ENCODE measurements around the gene HEY2. TPM values are rescaled to one million over a fixed set of nuclear protein-coding genes. Genes with fewer than 3 reads are reported as not detected.

HEY2 gene
- total and polyA plus RNA-seq, 10 of the 15 experiments (the other 5 are each of a cell fraction or from before 2014, with no cell fraction given) = 0.01 to 0.32 (median 0.08) TPM; not detected in 4

DNA sequence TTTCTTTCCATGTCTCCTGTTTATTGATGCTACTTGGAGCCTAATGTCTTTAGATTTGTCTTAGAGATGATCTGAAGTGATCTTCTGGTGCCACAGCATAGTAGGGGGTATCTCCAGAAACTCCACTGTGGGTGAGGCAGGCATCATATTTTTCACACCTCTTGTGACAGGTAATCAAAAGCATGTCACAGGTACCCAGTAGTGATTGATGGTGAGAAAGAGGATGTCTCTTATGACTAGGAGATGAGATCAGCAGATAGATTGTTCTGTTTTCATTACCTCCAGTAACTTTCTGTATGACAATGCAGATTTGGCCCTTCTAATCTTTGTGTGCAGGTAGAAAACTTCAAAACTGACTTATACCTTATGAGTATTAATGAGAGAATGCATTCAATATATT, 54.8 kb downstream of the HEY2 start (continued):
- TF ChIP-seq NFIC (IDR thresholded peaks at IDR 0.05; ENCODE audit: low read depth, low read length) (peak; percentile 96), FOS (IDR thresholded peaks at IDR 0.05; ENCODE audit: borderline replicate concordance, extremely low read depth, insufficient read length) (no peak), ATF3 (IDR thresholded peaks at IDR 0.05; ENCODE audit: borderline replicate concordance, extremely low read depth, low read depth, low read length) (no peak), YBX1 (IDR thresholded peaks at IDR 0.05) (no peak), POLR2AphosphoS5 (IDR thresholded peaks at IDR 0.05; ENCODE audit: low read length) (no peak), ZBTB11 (CRISPR knock-in tag; IDR thresholded peaks at IDR 0.05) (no peak), HDAC6 (IDR thresholded peaks at IDR 0.05; ENCODE audit: unreplicated experiment) (no peak), SIX5 (IDR thresholded peaks at IDR 0.05; ENCODE audit: low read depth, low read length, severe bottlenecking) (no peak), ZSCAN29 (IDR thresholded peaks at IDR 0.05) (no peak), ZBED1 (IDR thresholded peaks at IDR 0.05; ENCODE audit: borderline replicate concordance) (peak; percentile 90; the same call in 1 of the 2 replicates), WRNIP1 (IDR thresholded peaks at IDR 0.05; ENCODE audit: borderline replicate concordance, low read depth, low read length) (no peak), HDGF (IDR thresholded peaks at IDR 0.05) (no peak), SPI1 (IDR thresholded peaks at IDR 0.05; ENCODE audit: borderline replicate concordance, insufficient read depth, low read depth, low read length) (peak; percentile 74), SMAD5 (IDR thresholded peaks at IDR 0.05; ENCODE audit: low read depth) (no peak), NR2F1 (conservative IDR thresholded peaks at IDR 0.05) (peak; percentile 71), ETV6 (conservative IDR thresholded peaks at IDR 0.05 in 1 of 2, IDR thresholded peaks at IDR 0.05 in 1 of 2; ENCODE audit: borderline replicate concordance in 1 of 2, low read depth in 1 of 2) (peak in 1 of 2 experiments; percentile 58; a peak in 1 of 4 replicates), KLF5 (IDR thresholded peaks at IDR 0.05; ENCODE audit: partially characterized antibody) (no peak), SREBF1 (IDR thresholded peaks at IDR 0.05; ENCODE audit: low read length) (peak; percentile 66; the same call in 1 of the 2 replicates), ZNF622 (IDR thresholded peaks at IDR 0.05) (no peak), SUPT20H (IDR thresholded peaks at IDR 0.05; ENCODE audit: borderline replicate concordance, control insufficient read depth, low read depth, low read length) (no peak), SMC3 (IDR thresholded peaks at IDR 0.05; ENCODE audit: borderline replicate concordance, low read length) (no peak)
- TF ChIP-seq, protein P1, sequence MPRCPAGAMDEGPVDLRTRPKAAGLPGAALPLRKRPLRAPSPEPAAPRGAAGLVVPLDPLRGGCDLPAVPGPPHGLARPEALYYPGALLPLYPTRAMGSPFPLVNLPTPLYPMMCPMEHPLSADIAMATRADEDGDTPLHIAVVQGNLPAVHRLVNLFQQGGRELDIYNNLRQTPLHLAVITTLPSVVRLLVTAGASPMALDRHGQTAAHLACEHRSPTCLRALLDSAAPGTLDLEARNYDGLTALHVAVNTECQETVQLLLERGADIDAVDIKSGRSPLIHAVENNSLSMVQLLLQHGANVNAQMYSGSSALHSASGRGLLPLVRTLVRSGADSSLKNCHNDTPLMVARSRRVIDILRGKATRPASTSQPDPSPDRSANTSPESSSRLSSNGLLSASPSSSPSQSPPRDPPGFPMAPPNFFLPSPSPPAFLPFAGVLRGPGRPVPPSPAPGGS (IDR thresholded peaks at IDR 0.05; ENCODE audit: borderline replicate concordance, insufficient read depth, low read depth, low read length, poor library complexity, severe bottlenecking) = peak; percentile 75
- TF ChIP-seq, protein P2, sequence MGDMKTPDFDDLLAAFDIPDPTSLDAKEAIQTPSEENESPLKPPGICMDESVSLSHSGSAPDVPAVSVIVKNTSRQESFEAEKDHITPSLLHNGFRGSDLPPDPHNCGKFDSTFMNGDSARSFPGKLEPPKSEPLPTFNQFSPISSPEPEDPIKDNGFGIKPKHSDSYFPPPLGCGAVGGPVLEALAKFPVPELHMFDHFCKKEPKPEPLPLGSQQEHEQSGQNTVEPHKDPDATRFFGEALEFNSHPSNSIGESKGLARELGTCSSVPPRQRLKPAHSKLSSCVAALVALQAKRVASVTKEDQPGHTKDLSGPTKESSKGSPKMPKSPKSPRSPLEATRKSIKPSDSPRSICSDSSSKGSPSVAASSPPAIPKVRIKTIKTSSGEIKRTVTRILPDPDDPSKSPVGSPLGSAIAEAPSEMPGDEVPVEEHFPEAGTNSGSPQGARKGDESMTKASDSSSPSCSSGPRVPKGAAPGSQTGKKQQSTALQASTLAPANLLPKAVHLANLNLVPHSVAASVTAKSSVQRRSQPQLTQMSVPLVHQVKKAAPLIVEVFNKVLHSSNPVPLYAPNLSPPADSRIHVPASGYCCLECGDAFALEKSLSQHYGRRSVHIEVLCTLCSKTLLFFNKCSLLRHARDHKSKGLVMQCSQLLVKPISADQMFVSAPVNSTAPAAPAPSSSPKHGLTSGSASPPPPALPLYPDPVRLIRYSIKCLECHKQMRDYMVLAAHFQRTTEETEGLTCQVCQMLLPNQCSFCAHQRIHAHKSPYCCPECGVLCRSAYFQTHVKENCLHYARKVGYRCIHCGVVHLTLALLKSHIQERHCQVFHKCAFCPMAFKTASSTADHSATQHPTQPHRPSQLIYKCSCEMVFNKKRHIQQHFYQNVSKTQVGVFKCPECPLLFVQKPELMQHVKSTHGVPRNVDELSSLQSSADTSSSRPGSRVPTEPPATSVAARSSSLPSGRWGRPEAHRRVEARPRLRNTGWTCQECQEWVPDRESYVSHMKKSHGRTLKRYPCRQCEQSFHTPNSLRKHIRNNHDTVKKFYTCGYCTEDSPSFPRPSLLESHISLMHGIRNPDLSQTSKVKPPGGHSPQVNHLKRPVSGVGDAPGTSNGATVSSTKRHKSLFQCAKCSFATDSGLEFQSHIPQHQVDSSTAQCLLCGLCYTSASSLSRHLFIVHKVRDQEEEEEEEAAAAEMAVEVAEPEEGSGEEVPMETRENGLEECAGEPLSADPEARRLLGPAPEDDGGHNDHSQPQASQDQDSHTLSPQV (IDR thresholded peaks at IDR 0.05) = 0 out of 2 replicates have a peak, but pooled peaks have one; percentile 26
